ENCODE results near the gene CTNNA3. TPM values are rescaled to one million over a fixed set of nuclear protein-coding genes. Genes with fewer than 3 reads are reported as not detected.

CTNNA3 gene
- total RNA-seq, 4 donors from 2014 or later = 14.3 to 49.5 (median 24.2) TPM

GRCh38 chr10:67607472-67607871 is 88.5 kb downstream of the CTNNA3 start:
- intact Hi-C loops (cut with DNase I; ENCODE audit: low total_unique reads) (no loop called here), in situ Hi-C loops (cut with MboI; ENCODE audit: low sequenced_read_pairs in 4 of 4) (no loop called here)
- Histone ChIP-seq H3K9me3 (no peaks in the 10 kb centered on the region), H3K4me1 (peaks cover 11 to 19% of the 10 kb centered on the region in 2 donors), H3K36me3 (no peaks in the 10 kb centered on the region), H3K27ac (peak overlapping the region; percentile 66 to 82 (median 78)), H3K27me3 (no peaks in the 10 kb centered on the region), H3K4me3 (no peak overlapping the region)
- ATAC-seq (peak; percentile 98 to 99), DNase-seq (peak; percentile 13 to 60)
- no peak for TF ChIP-seq POLR2A (IDR thresholded peaks at IDR 0.05)
- no peak for TF ChIP-seq CTCF (IDR thresholded peaks at IDR 0.05 in 4 of 5, conservative IDR thresholded peaks at IDR 0.05 in 1 of 5)

GRCh38 chr10:67606572-67606971 is 89.4 kb downstream of the CTNNA3 start:
- ATAC-seq (no peak), DNase-seq (no peak)
- H3K27ac ChIP-seq = peak overlapping the region in 3 of 4 donors; percentile 77 to 82 (median 78)
- H3K4me1 ChIP-seq = peaks cover 11 to 19% of the 10 kb centered on the region in 2 donors
- no peak overlapping the region for H3K4me3 ChIP-seq
- H3K27me3 ChIP-seq = no peaks in the 10 kb centered on the region
- no peak for TF ChIP-seq CTCF (IDR thresholded peaks at IDR 0.05 in 4 of 5, conservative IDR thresholded peaks at IDR 0.05 in 1 of 5)
- TF ChIP-seq POLR2A (IDR thresholded peaks at IDR 0.05) = no peak
- no peaks in the 10 kb centered on the region for H3K36me3 ChIP-seq
- in situ Hi-C loops (cut with MboI; ENCODE audit: low sequenced_read_pairs in 4 of 4) (no loop called here), intact Hi-C loops (cut with DNase I; ENCODE audit: low total_unique reads) (no loop called here)
- no peaks in the 10 kb centered on the region for H3K9me3 ChIP-seq

- Histone ChIP-seq H3K4me3 (no peak overlapping the region), H3K36me3 (no peaks in the 10 kb centered on the region), H3K27ac (no peak overlapping the region), H3K4me1 (peaks cover 11 to 19% of the 10 kb centered on the region in 2 donors), H3K9me3 (no peaks in the 10 kb centered on the region), H3K27me3 (no peaks in the 10 kb centered on the region)
- ATAC-seq (no peak), DNase-seq (no peak)
- in situ Hi-C loops (cut with MboI; ENCODE audit: low sequenced_read_pairs in 4 of 4) (no loop called here), intact Hi-C loops (cut with DNase I; ENCODE audit: low total_unique reads) (no loop called here)
- no peak for TF ChIP-seq POLR2A (IDR thresholded peaks at IDR 0.05)
- no peak for TF ChIP-seq CTCF (IDR thresholded peaks at IDR 0.05 in 4 of 5, conservative IDR thresholded peaks at IDR 0.05 in 1 of 5)
Observed at GRCh38 chr10:67603701-67604100, 92.3 kb downstream of the CTNNA3 start.

GRCh38 chr10:67603086-67603485 is 92.9 kb downstream of the CTNNA3 start:
- Histone ChIP-seq H3K27me3 (no peaks in the 10 kb centered on the region), H3K9me3 (no peaks in the 10 kb centered on the region), H3K27ac (no peak overlapping the region), H3K4me1 (peaks cover 9 to 16% of the 10 kb centered on the region in 2 donors), H3K36me3 (no peaks in the 10 kb centered on the region), H3K4me3 (no peak overlapping the region)
- intact Hi-C loops (cut with DNase I; ENCODE audit: low total_unique reads) (no loop called here), in situ Hi-C loops (cut with MboI; ENCODE audit: low sequenced_read_pairs in 4 of 4) (no loop called here)
- no peak for DNase-seq
- no peak for TF ChIP-seq POLR2A (IDR thresholded peaks at IDR 0.05)
- TF ChIP-seq CTCF (IDR thresholded peaks at IDR 0.05 in 4 of 5, conservative IDR thresholded peaks at IDR 0.05 in 1 of 5) = no peak
- ATAC-seq = no peak
